IPS-20b (cell line): ENCODE data around the gene FERMT1.
"Not testable (repeated sequence)": the region's sequence is repeated elsewhere in the genome, so short reads cannot be mapped to it uniquely, and the experiment has no call there.

Source experiments
- H3K27ac ChIP-seq: one replicate; pipeline ENCODE4 v1.5.1; 2013; ENCODE audit warnings: low read length
- H3K27me3 ChIP-seq: 2 replicates; pipeline ENCODE4 v1.6.1; 2013; ENCODE audit warnings: mild to moderate bottlenecking, low read length, inconsistent platforms; ENCODE audit not compliant: insufficient read depth
- H3K36me3 ChIP-seq: 2 replicates; pipeline ENCODE4 v1.6.1; 2013; ENCODE audit warnings: low read depth, mild to moderate bottlenecking, inconsistent platforms, low read length, moderate library complexity; ENCODE audit not compliant: insufficient read depth
- H3K4me1 ChIP-seq: 2 replicates; pipeline ENCODE4 v1.6.1; 2013; ENCODE audit warnings: mild to moderate bottlenecking, control low read depth, inconsistent platforms, low read length, moderate library complexity; ENCODE audit not compliant: insufficient read depth
- H3K4me3 ChIP-seq: 2 replicates; pipeline ENCODE4 v1.5.1; 2013; ENCODE audit warnings: mild to moderate bottlenecking, low read length, inconsistent platforms
- H3K9ac ChIP-seq: 2 replicates; pipeline ENCODE4 v1.6.1; 2013; ENCODE audit warnings: low read depth, mild to moderate bottlenecking, inconsistent platforms, low read length, moderate library complexity
- H3K9me3 ChIP-seq: 2 replicates; pipeline ENCODE4 v1.6.1; 2013; ENCODE audit warnings: mild to moderate bottlenecking, low read depth, low read length, inconsistent platforms; ENCODE audit not compliant: insufficient read depth

The FERMT1 gene

GRCh38 chr20:6115221-6115895 is 7.5 kb downstream of the FERMT1 start:
- H3K27ac ChIP-seq, result no peak overlapping the region
- no peak overlapping the region for H3K9ac ChIP-seq
- no peaks in the 10 kb centered on the region for H3K27me3 ChIP-seq
- H3K9me3 ChIP-seq, result peaks cover 26% of the 10 kb centered on the region
- H3K4me1 ChIP-seq, result peaks cover 11% of the 10 kb centered on the region; the same call in 1 of the 2 replicates
- H3K36me3 ChIP-seq, result peaks cover 56% of the 10 kb centered on the region
- no peak overlapping the region for H3K4me3 ChIP-seq

GRCh38 chr20:6114696-6115095 is 8.1 kb downstream of the FERMT1 start:
- no peak overlapping the region for H3K4me3 ChIP-seq
- H3K36me3 ChIP-seq, result peaks cover 60% of the 10 kb centered on the region

DNA sequence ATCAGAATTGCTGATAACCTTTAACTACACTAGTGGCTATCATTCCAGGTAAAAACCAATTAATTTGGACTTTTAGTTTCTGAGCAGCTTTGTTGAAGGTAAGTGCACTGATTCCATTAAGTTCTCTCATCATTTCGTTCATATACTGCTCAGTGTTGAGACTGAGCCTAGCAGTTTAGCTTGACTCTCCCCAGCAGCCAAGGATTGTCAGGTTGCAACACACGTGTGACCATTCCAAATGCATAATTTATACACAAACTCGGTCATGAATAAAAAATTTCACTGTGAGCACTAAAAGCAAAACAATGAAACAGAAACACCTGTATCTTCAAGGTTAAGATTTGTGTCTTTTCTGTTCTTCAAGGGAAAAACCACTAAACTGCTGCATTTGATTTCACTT is 8.9 kb downstream of the FERMT1 start:
- Histone ChIP-seq H3K36me3 (peaks cover 60% of the 10 kb centered on the region), H3K9me3 (peaks cover 26% of the 10 kb centered on the region), H3K4me3 (no peak overlapping the region)

More at GRCh38 chr20:6114696-6115095, 8.1 kb downstream of the FERMT1 start:
- Histone ChIP-seq H3K9ac (no peak overlapping the region), H3K27me3 (no peaks in the 10 kb centered on the region), H3K9me3 (peaks cover 26% of the 10 kb centered on the region), H3K27ac (no peak overlapping the region), H3K4me1 (peaks cover 7% of the 10 kb centered on the region; the same call in 1 of the 2 replicates)

DNA sequence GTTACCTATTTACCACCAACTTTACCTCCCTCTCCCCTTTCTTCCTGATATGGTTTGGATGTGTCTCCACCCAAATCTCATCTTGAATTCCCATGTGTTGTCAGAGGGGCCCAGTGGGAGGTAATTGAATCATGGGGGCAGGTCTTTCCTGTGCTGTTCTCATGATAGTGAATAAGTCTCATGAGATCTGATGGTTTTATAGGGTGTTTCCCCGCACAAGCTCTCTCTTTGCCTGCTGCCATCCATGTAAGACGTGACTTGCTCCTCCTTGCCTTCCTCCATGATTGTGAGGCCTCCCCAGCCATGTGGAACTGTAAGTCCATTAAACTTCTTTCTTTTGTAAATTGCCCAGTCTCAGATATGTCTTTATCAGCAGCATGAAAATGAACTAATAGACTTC is 9.9 kb downstream of the FERMT1 start:
- Histone ChIP-seq H3K9me3 (peaks cover 26% of the 10 kb centered on the region), H3K36me3 (peaks cover 57% of the 10 kb centered on the region)
- H3K27me3 ChIP-seq, result not testable (repeated sequence)

More for the DNA sequence above, 8.9 kb downstream of the FERMT1 start:
- H3K27ac ChIP-seq, result no peak overlapping the region
- H3K9ac ChIP-seq, result no peak overlapping the region
- no peaks in the 10 kb centered on the region for H3K27me3 ChIP-seq
- H3K4me1 ChIP-seq, result no peaks in the 10 kb centered on the region

GRCh38 chr20:6108330-6108729 is 14.5 kb downstream of the FERMT1 start:
- H3K27me3 ChIP-seq, result no peaks in the 10 kb centered on the region
- H3K4me3 ChIP-seq, result no peak overlapping the region
- H3K27ac ChIP-seq, result no peak overlapping the region
- H3K36me3 ChIP-seq, result peaks cover 39% of the 10 kb centered on the region
- peaks cover 2% of the 10 kb centered on the region; the same call in 1 of the 2 replicates for H3K9me3 ChIP-seq
- H3K4me1 ChIP-seq, result peaks cover 7% of the 10 kb centered on the region; the same call in 1 of the 2 replicates
- no peak overlapping the region for H3K9ac ChIP-seq

More for the DNA sequence above, 9.9 kb downstream of the FERMT1 start:
- not testable (repeated sequence) for H3K9ac ChIP-seq, H3K4me1 ChIP-seq, H3K4me3 ChIP-seq, H3K27ac ChIP-seq

DNA sequence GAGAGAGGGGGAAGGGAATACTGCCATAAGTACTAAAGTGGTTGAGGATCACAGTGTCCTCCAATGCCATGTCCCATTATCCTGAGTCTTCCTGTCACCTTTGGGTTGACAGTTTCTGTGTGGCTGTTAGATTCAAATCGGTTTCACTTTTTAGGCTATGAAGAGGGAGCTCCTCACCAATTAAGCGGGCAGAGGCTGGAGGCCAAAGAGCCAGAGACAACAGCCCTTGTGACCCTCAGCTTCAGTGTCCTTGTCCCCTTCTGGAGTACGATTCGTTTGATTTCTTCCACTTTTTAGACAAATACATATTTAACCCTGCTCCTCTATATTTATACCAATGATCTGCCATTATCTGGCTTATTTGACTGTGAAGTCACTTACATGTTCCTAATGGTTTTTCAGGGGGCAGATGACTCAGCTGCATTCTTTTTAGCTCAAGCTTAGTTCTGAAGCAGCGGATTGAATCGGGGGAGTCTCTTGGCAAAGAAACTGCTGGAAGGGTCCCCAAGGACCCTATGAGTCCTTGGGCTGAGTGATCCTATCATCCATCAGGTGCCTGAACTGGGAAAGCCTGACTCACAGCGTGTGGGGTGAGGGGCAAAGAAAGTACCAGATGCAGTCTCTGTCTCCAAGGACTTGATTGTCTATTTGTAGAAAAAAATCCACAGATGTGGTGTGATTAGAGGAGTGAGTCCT is 18.2 kb downstream of the FERMT1 start:
- Histone ChIP-seq H3K9ac (no peak overlapping the region), H3K36me3 (peaks cover 16% of the 10 kb centered on the region), H3K9me3 (no peaks in the 10 kb centered on the region), H3K4me1 (peaks cover 7% of the 10 kb centered on the region; the same call in 1 of the 2 replicates), H3K27ac (no peak overlapping the region), H3K27me3 (no peaks in the 10 kb centered on the region), H3K4me3 (no peak overlapping the region)

DNA sequence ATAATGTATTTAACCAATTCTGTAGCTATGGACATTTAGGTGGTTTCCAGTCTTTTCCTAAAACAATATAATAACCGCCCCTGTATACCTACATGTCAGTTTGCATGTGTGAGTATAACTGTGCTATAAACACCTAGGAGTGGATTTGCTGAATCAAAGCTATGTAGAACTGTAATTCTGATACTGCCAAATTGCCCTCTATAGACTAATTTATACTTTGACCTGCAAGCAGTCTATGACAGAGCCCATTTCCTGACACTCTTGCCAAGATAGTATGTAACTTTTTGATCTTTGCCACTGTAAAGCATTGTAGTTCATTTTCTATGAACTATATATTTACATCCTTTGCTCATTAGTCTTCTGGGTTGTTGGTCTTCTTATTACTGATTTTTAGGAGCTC is 19.5 kb downstream of the FERMT1 start:
- H3K9ac ChIP-seq, result no peak overlapping the region
- no peak overlapping the region for H3K27ac ChIP-seq
- peaks cover 6% of the 10 kb centered on the region; the same call in 1 of the 2 replicates for H3K4me1 ChIP-seq
- no peaks in the 10 kb centered on the region for H3K27me3 ChIP-seq
- H3K4me3 ChIP-seq, result no peak overlapping the region
- H3K36me3 ChIP-seq, result peaks cover 16% of the 10 kb centered on the region
- no peaks in the 10 kb centered on the region for H3K9me3 ChIP-seq

- no peak overlapping the region for H3K9ac ChIP-seq
- H3K27me3 ChIP-seq, result no peaks in the 10 kb centered on the region
- no peak overlapping the region for H3K27ac ChIP-seq
- peaks cover 3% of the 10 kb centered on the region; the same call in 1 of the 2 replicates for H3K4me1 ChIP-seq
- H3K36me3 ChIP-seq, result peaks cover 18% of the 10 kb centered on the region
- H3K9me3 ChIP-seq, result no peaks in the 10 kb centered on the region
- H3K4me3 ChIP-seq, result no peak overlapping the region
Measured at GRCh38 chr20:6101346-6101745, 21.5 kb downstream of the FERMT1 start.

DNA sequence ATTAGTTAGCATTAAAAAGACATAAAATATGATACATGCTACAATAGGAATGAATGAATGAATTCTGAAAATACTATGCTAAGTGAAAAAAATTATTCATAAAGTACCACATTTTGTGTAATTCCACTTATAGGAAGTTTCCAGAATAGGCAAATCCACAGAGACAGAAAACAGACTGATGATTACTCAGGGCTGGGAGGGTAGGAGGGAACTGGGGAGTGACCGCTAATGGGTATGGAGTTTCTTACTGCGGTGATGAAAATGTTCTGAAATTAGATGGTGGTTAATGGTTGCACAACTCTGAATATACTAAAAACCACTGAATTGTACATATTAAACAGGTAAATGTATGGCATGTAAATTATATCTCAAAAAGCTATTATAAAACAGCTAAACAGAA is 22.6 kb downstream of the FERMT1 start:
- no peaks in the 10 kb centered on the region for H3K27me3 ChIP-seq
- peaks cover 19% of the 10 kb centered on the region for H3K36me3 ChIP-seq
- H3K9ac ChIP-seq, result no peak overlapping the region
- no peaks in the 10 kb centered on the region for H3K9me3 ChIP-seq
- H3K4me3 ChIP-seq, result no peak overlapping the region
- H3K27ac ChIP-seq, result no peak overlapping the region
- H3K4me1 ChIP-seq, result peaks cover 3% of the 10 kb centered on the region; the same call in 1 of the 2 replicates

GRCh38 chr20:6099819-6100218 is 23.0 kb downstream of the FERMT1 start:
- no peak overlapping the region for H3K27ac ChIP-seq
- H3K9ac ChIP-seq, result no peak overlapping the region
- peaks cover 14% of the 10 kb centered on the region for H3K36me3 ChIP-seq
- H3K4me3 ChIP-seq, result no peak overlapping the region
- H3K4me1 ChIP-seq, result no peaks in the 10 kb centered on the region
- no peaks in the 10 kb centered on the region for H3K27me3 ChIP-seq
- H3K9me3 ChIP-seq, result no peaks in the 10 kb centered on the region

DNA sequence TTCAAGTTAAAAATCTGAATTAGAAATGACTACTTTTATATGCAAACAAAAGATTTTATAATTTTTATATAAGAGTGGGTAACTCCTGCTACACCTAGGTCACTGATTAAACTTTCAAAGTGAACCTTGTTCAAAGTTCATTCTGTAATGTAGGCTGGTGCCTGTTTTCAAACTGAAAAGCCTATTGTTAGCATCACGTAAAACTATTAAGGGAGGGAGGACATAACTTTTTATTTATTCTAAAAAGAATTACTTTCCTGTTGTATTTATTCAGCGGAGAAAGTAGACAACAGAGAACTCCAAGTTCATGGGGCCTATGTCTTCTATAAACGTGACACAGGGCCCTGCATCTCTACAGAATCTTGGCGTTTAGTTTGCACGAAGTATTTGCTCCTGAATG is 27.4 kb downstream of the FERMT1 start:
- peaks cover 16% of the 10 kb centered on the region for H3K36me3 ChIP-seq
- no peaks in the 10 kb centered on the region for H3K4me1 ChIP-seq
- no peak overlapping the region for H3K9ac ChIP-seq
- H3K27me3 ChIP-seq, result no peaks in the 10 kb centered on the region
- no peaks in the 10 kb centered on the region for H3K9me3 ChIP-seq
- H3K27ac ChIP-seq, result no peak overlapping the region
- no peak overlapping the region for H3K4me3 ChIP-seq

DNA sequence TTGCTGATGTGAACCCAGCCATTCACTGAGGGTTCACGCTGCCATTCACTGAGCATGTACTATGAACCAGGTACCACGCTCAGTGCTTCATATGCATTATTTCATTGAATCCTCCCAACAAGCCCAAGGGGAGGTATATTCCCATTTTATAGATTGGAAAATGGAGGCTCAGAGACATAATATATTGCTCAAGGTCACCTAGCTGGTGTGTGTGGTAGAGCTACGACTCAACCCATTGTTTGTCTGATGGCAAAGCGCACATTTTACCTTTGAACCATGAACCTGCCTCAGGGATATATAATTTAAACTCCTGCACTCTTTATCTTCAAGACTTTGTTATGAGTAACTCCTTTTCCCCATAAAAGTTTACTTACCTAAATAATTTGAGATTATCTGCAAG is 28.3 kb downstream of the FERMT1 start:
- H3K27me3 ChIP-seq, result no peaks in the 10 kb centered on the region
- no peak overlapping the region for H3K27ac ChIP-seq
- no peak overlapping the region for H3K4me3 ChIP-seq
- no peak overlapping the region for H3K9ac ChIP-seq
- H3K9me3 ChIP-seq, result no peaks in the 10 kb centered on the region
- peaks cover 16% of the 10 kb centered on the region for H3K36me3 ChIP-seq
- H3K4me1 ChIP-seq, result no peaks in the 10 kb centered on the region
